Measurements from ENCODE around the gene IL4I1.
A peak's percentile ranks its signal among the peaks of the same experiment; 100 is the strongest.

The IL4I1 gene

DNA sequence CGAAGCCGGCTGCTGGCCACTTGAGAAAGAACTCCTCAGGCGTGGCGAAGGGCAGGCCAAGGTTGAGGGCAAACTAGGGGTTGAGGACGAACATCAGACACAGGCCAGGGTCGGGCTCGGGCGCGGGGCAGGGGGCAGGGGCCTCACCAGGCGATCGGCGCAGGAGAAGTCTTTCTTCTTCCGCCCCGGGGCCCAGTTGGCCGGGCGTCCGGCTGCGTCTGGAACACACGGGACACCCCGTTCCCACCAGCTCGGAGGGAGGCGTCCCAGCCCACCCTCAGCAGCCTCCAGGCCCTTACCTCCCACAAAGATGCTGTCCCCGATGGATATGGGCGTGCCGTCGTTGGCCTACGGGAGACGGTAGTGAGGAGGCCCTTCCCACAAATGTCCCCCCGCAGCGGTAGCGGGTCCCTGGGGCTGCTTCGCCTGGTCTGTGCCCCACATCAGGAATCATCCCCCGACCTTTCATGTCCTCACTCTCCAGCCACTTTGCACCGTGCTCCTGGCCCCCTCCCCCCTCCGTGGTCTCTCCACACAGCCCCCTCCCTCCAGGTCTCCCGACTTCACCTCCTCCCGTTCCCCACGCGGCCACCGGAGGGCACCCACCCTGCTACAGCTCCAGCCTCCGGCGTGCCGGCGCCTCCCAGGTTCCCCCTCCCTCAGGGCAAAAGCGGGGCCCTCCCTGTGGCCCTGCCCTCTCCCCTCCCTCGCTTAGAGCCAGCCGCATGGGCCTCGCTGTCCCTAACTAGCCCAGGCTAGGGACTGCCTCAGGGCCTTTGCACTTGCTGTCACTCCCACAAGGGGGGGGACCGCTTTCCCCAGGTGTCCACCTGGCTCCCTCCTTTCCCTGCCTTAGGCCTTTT lies 34.1 kb downstream of the IL4I1 start:
- no peak for DNase-seq

DNA sequence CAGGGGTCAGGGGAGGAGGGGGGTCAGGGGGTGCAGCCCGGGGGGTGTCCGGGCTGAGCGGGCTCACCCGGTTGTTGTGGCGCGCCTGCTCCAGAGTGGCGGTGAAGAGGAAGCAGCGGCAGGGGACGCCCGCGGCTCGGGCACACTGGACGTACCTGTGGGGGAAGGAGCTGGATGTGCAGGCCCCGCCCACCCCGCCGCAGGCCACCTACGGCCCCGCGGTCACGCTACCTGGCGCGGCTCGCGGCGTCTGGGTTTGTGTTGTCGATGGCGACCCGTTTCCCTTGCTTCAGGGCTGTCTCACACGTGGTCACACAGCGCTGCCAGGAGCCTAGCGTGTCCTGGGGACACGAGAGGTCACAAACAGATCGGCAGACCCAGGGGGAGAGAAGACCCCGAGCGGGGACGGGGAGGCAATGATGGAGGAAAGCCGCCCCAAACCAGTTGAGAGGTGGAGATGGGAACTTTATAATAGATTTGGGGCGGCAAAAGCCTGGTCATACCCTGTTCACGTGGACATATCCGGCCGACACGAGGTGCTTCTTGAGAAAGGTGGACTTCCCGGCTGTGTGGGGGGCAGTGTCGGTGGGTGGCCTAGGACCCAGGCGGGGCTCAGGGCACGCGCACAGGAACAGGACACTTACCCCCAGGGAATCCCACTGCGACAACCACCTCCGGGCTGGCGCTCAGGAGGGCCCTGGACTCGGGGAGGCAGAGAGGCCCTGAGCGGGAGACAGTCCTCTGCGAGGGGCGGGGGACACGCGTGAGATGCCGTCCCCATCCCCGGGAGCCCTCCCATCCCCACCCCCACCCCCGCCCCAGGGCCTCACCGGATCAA lies 34.9 kb downstream of the IL4I1 start:
- DNase-seq: no peak

DNA sequence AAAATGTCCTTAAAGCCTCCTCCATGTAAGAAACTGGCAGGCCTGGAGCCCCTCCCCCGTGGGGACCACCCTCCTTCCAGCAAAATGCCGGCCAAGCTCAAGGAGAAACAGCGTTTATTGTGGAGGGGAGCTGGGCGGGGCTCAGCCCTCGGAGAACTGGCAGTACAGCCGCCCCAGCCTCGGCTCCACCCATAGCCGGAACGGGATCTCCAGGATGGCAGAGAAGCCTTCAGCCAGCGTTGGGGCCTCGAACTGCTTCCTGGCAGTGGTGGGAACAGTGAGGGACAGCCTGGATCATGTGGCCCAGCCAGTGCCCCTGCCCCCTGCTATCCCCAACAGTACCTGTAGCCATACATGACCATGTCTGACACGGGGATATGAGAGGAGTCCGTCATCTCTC lies 35.6 kb downstream of the IL4I1 start:
- no peak for DNase-seq

DNA sequence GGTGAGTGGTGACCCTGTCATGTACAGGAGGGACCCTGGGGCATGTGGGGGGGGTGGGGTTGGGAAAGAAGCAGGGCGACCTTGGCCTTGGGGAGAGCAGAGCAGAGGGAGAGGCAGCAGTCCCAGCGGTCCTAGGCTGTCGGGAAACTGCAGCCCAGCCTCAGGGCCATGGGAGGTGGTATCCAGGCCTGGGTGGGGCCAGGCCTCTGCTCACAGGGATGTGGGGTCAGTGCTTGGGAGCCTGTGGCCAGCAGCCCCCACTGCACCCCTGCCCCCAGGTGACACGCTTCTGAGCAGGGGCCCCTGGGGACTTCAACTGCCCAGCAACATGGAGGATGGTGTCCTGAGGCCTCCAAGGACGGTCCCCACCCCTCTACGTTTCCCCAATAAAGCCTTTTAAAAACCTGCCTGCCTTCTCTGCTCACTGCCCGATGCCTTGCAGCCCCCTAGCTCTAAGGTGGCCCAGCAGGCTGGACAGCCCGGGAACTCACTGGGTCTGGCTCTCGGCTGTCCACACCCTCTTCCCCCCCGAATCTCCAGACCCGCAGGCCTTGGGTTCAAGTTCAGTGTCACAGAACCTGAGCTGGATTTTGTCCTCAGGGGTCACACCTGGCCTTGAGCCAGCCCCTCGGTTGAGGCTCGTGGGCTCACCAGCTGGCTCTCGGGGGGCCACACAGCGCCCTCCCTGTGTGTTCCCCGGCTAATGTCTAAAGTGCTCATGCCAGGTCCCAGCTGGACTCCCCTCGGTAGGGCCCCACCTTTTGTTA lies 36.2 kb downstream of the IL4I1 start:
- no peak for DNase-seq

DNA sequence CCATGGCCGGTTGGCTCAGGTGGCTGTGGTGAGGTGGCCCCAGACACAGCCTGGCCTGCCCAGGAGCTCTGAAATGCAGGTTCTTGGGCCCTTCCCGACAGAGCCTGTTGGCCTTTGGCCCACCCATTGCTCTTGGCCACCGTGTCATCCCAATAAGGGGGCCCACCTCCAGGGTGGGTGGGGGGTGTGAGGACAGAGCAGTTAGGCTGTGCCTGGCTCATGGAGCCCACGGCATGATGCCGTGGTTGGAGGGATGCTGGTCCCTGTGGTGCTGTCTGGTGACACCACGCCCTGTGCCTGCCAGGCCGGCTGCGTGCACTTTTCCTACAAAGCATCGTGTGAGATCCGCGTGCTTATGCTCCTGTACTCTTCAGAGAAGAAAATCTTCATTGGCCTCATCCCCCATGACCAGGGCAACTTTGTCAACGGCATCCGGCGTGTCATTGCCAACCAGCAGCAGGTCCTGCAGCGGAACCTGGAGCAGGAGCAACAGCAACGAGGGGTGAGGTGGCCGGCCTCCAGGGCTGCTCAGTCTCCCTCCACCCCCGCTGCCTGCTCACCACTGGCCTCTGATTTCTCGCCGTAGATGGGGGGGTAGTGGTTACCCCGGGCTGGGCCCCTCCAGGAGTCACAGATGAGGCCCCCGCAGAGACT lies 36.9 kb downstream of the IL4I1 start:
- DNase-seq: no peak

DNA sequence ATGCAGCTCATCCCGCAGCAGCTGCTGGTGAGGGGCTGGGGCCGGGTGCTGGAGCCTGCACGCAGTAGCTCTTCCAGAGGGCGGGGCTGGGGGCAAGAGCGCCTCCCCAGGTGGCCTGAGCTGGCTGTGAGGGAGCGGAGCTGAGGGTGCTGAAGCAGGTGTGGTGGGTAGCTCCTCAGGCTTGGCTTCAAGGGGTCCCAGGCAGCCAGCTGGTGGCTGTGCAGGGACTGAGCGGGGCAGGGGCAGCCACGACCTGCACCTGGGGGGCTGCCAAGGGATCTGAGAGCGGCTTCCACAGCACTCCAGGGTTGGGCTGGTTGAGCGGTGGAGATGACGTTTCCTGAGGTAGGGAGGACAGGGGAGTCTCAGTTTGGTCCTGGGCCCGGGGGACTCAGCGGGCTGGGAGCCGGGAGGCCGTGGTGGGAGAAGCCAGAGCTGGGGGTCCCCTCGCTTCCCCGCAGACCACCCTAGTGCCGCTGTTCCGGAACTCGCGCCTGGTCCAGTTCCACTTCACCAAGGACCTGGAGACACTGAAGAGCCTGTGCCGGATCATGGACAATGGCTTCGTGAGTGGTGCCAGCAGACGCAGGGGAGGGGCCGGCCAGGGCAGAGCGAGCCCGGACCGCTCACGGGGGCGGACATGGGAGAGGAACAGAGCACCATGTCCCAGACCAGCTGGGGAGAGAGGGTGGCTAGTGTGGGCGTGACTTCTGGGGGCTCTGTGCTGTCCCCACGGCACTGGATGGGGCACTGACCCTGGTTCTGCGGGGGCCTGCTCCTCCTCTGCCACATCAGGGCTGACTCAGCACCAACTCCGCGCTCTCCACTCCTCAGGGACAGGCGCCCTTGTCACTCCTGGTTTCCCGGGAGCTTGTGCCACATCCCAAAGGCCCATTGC lies 38.4 kb downstream of the IL4I1 start:
- no peak for DNase-seq

DNA sequence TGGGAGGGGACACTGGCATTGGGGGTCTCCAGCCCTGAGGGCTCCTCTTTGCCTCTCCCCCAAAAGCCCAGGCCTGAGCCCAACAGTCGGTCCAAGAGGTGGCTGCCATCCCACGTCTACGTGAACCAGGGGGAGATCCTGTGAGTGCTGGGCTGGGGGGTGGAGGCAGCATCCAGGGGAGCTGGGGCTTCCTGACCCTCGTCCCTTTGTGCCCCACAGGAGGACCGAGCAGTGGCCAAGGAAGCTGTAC lies 38.9 kb downstream of the IL4I1 start:
- DNase-seq: no peak

DNA sequence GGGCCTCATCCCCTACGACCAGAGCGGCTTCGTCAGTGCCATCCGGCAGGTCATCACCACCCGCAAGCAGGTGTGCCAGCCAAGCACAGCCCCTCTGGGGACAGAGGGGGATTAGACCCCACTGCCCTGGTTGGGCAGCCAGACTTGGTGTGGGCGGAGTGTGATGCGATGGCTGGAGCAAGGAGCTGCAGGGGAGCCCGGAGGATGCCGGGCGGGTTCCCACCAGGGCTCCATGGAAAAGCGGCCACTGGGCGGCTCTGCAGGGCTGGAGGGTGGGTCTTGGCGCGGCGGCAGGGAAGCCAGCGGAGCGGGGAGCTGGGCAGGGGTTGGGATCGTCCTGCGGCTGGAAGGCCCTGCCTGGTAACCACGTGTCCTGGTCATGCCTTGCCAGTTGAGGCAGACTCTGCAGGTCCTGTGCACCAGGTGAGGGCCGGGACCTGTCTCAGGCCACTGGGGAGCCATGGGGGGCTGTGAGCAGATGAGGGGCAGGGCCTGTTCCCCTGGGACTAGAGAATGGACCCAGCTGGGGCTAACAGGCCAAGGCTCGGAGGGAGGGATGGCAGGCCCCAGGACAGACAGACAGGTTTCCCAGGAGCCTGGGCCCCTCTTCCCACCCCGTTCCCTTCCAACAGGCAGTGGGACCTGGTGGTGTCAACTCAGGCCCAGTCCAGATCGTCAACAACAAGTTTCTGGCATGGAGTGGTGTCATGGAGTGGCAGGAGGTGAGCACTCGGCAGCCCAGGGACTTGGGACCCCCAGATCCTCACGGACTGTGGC lies 39.4 kb downstream of the IL4I1 start:
- DNase-seq: no peak

DNA sequence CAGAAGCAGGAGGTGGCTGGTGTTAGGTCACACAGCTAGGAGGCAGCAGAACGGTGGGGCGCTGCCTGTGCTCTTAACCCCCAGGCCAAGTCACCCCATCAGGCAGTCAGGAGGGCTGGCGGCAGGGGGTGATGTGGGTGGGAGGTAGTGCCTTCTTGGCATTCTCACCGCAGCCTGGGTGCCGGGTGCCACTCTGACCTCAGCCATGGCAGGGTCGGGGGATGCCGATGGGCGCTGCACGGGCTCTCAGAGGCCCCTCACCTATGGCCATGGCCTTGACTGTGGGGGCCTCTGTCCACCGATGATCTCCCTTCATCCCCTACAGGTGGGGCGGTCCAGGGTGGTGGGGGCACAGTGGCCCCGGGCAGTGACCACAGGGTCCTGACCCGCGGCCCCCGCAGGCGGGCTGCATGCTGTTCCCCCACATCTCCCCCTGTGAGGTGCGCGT lies 40.1 kb downstream of the IL4I1 start:
- DNase-seq: no peak

DNA sequence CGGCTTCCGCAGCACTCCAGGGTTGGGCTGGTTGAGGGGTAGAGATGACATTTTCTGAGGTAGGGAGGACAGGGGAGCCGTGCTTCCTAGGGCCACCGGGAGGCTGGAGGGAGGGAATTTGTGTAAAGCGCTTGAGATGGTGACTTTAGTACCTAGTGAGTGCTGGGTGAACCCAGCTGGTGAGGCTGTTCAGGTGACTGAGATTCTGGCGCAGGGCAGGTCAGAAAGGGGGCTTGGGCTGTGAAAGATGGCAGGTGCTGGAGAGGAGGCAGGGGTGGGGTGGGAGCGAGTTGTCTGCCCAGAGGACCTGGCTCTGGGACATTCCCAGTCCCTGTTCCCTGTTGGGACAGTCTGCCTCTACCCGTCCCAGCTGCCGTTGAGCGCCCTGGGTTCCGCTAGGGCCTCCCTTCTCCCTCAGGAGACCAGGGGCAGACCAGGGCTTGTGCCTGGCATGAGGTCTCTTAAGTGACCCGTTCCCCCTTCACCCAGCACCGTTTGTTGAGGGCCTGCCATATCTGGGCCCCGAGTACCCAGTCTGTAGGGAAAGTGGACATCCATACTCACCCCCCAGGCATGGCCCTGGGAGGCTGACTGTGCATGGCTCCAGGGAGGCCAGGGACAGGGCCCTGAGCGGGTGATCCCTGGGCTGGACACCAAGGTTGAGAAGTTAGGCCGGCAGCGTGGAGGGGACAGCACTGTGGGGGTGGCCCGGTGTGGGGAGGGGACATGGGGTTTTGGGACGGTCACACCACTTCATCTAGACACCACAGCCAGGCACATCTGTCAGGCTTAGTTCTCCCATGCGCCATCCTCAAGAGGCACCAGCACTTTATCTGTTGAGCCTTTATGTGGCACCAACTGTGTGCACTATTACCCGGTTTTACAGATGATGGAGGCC lies 40.8 kb downstream of the IL4I1 start:
- DNase-seq: no peak

DNA sequence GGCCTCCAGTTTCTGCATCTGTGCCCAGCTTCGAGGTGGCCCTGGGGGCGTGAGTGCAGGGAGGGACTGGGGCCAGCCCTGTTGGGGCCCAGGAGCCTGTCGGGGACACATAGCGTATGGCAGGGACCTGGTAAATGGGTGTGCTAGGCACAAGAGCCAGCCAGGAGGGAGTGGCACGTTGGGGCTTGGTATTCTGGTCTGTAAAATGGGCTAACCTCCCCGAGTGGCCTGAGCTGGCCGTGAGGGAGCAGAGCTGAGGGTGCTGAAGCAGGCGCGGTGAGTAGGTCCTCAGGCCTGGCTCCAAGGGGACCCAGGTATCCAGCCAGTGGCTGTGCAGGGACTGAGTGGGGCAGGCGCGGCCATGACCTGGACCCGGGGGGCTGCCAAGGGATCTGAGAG lies 41.4 kb downstream of the IL4I1 start:
- no peak for DNase-seq

DNA sequence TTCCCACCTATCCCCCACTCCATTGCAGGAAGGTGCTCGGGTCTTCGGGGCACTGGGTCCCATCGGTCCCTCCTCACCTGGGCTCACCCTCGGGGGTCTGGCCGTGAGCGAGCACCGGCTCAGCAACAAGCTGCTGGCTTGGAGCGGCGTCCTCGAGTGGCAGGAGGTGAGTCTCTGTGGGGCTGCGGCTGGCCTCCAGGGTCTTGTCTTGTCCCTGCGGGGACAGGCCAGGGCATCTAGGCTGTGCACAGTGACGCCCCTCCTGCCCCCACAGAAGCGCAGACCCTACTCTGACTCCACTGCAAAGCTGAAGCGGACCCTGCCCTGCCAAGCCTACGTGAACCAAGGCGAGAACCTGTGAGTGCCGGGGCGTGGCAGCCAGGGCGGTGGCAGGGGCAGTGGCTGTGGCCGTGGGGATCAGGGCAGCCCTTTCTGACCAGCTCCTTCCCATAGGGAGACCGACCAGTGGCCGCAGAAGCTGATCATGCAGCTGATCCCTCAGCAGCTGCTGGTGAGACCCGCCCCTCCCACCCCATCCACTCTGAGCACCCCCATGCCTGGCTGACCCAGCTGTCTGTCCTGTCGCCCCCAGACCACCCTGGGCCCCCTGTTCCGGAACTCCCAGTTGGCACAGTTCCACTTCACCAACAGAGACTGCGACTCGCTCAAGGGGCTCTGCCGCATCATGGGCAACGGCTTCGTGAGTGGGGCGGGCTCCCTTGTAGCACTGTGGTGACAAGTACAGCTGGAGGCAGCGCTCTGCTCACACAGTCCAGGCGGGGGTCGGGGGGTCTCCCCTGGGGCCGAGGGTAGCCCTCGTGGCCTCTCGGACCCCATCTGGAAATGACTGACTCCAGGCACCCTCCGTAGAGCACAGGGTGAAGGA lies 42.1 kb downstream of the IL4I1 start:
- no peak for DNase-seq

DNA sequence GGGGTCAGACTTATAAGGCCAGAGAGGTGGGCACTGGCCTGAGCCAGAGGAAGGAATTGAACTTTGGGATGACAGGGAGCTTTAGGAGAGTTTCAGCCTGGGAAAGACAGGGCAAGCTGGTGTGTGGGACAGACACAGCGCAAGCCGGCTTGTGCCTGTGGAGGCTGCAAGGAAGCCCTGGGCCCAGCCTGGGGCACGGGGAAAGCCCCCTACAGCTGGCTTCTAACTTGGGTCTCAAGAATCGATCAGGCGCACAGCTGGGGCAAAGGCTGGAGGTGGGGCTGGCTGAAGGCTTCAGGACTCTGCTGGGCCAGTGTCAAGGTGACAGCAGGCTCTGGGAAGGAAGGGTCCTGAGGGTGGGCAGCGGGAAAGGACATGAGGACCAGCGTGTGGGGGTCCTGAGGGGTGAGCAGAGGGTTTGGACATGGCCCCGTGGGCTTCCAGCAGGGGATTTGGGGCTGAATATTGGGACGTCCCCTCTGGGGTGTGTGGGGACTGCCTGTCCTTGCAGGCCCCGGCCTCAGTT lies 42.8 kb downstream of the IL4I1 start:
- no peak for DNase-seq

DNA sequence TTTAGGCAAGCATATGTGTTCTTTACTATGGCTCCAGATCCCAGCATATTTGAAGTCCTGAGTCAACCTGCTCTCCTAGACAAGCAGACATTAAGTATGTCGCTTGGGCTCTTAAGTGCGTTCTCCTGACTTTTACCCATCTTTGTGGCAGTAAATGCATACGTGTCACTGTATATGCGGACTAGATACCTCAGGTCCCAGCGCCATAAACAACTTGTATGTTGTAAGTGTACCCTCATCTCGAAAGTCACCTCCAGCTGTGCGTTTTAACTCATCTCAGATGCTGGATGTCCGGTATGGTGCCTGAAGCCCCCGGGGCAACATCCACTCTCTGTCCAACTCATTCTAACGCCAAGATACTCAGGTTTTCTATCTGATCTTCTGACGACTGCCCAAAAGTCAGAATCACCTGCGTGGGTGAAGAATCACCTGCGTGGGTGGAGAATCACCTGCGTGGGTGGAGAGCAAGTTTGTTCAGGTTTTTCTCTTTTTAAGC lies 44.0 kb downstream of the IL4I1 start:
- DNase-seq: no peak

DNA sequence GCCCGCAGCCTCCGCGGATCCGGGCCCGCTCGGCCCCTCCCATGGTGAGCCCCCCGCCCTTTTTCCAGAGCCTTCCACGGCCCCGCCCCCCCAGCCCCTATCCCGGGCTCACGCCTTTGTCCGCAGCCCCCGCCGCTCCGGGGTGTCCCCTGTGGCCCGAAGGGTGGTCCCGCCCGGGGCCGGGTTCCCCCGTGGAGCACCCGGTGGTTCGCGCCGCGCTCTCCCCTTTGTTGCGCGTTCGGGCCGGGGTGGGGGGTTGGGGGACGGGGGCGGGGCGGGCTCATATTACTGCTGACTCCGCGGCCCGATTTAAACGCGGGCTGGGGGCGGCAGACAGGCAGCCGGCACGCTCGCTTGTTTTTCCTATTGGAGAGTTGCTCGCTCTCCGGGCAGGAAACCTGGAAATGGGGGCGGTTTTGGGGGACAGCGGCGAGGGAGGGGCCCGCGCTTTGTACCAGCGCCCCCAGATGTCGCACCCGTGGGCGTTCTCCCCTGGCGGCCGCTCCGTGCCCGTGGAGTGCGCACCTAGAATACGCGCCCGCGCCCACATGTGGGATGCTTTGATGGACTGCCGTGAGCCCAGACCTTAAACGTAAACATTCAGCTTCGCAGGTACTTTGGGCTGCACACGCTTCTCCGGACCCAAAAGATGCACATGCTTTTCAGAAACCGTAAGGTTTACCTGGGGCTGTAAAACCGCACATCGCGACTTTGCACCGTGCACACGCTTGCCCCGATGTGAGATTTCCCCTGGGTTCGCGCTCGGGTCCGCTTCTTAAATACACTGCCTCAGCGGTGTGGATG lies 45.0 kb downstream of the IL4I1 start:
- no peak for DNase-seq

DNA sequence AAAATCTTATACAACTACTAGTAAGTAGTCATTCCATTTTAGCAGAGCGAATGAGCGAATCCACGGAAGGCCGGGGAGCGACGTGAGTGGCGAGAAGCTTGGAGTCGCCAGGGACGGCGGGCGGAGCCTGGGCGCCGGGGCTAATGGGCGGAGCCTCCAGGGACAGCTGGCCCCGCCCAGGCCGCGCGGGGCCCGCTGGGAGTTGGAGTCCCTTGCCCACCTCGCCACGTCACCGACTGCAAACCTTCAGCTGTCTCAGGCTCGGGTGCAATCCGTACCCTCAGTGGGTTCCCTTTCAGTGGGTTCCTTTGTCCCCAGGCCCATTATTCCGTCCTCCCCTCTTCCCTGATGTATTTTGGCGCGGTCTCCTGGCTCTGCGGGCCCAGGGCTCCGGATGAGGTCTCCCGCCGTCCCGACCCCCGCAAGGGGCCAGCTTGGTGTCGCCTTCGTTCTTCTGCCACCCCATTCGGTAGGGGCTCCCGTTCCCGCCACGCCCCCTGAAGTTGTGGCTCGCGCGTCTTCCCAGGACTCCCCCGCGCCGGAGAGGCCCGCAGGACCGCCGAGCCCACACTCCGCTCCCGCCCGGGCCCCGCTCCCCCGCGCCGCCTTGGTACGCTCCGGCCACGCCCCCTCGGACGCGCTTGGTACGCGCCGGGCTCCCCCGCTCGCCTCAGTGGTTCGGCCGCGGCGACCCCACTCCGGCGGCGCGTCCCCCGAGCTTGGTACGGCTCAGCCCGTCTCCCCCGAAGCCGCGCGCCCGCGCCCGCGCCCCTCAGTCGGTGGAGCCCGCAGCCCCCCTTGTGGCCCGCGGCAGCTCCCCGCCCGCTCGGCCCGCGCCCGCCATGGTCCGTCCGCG lies 46.0 kb downstream of the IL4I1 start, which contains the start of gene PTOV1:
TSS of gene PTOV1 (plus strand) at position 673 of the 856 bp plus-strand sequence.
- peak; percentile 87 for DNase-seq

DNA sequence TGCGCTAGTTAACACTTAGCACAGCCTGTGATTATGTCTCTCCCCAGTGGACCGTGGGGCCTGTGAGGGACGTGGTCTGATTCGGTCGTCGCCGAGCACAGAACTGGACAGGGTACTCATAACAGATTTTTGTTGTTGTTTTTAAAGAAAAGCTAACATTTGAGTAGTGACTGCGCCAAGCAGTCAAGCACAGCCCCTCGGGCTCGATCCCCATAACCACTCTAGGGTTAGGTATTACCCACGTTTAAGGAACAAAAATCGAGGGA lies 46.5 kb downstream of the IL4I1 start:
- DNase-seq: no peak
